Measurements from ENCODE around the gene WWOX.

- no peak for TF ChIP-seq POLR2AphosphoS5 (IDR thresholded peaks at IDR 0.05; ENCODE audit: borderline replicate concordance, low read depth, low read length)
- TF ChIP-seq EZH2 (IDR thresholded peaks at IDR 0.05): no peak
- TF ChIP-seq FOXP2 (optimal IDR thresholded peaks at IDR 0.05; ENCODE audit: control extremely low read depth, extremely low read length, insufficient read depth): no peak
Observed at GRCh38 chr16:78789561-78789960, 690.1 kb downstream of the WWOX start.

Measured in SK-N-MC (cell line).